HG03280 (cell line): ENCODE data around the gene HACD1.

Experiments used
- ATAC-seq: cut with Tn5 transposase; IDR thresholded peaks from one replicate; pipeline ENCODE4 v1.9.1; 2021; ENCODE audit warnings: mild to moderate bottlenecking, moderate library complexity; ENCODE audit not compliant: unreplicated experiment

Gene HACD1

DNA sequence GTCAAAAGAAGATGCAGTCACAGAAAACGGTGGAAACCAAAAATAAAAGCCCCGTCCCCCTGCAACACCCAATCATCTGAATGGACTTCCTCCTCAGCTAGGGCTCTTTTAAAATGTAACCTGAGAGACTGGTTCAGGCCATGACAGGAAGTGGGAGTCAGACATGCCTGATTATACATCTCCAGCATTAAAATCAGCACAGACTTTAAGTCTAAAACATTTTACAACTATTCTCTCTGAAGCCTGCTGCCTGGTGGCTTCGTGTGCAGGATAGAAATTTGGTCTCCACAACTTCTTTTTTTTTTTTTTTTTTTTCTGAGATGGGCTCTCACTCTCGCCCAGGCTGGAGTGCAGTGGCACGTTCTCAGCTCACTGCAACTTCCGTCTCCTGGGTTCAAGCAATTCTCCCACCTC lies 30.3 kb downstream of the HACD1 start:
- no peak for ATAC-seq

DNA sequence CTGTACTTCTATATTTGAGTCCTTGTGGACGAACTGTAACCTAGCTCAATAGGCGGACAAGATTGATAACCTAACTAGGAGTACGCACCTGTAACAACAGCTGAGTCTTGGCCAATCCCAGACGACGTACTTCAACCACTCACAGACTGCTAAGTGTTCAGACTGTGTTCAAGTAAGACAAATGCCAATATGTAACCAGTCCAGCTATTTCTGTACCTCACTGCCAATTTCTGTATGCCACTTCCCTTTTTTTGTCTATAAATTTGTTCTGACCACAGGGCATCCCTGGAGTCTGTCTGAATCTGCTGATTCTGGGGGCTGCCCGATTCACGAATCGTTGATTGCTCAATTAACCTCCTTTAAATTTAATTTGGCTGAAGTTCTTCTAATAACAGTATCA lies 32.2 kb downstream of the HACD1 start:
- peak; percentile 48 for ATAC-seq

GRCh38 chr10:17580885-17581284 lies 36.3 kb downstream of the HACD1 start:
- no peak for ATAC-seq

DNA sequence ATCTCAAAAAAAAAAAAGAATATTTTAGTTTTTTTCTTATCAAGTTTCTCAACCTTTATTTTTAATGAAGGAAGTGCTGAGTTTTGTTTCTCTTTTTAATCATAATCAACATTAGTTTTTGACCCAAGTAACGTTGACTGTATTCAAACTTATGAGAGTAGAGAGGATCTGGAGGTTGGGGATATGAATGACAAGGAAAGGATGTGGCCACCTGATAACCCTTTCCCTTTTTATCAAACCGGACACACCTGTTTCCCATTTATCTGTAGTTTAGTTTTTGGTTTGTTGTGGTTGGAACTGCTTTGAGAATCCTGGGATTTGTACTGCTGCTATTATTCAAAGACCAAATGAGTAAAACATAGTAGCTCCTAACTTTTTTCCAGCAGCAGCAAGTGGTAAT lies 38.6 kb downstream of the HACD1 start:
- no peak for ATAC-seq

DNA sequence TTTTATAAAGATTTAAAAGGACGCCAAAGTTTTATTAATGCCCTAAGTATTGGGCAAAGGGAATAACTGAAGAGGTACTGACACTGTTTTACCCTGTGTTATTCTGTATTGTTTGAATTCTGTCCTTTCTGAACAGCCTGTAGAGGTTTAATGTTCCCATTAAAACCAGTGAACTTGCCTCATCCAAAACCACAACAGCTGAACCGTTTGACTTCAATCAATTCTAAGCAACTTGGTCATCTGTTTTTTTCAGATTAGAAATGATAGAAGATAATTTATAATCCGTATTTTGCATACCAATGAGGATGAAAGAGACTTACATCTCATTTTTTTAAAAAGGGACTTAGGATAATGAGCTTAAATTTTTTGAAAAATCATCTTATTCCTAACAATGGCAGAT lies 40.4 kb downstream of the HACD1 start:
- ATAC-seq, result no peak

DNA sequence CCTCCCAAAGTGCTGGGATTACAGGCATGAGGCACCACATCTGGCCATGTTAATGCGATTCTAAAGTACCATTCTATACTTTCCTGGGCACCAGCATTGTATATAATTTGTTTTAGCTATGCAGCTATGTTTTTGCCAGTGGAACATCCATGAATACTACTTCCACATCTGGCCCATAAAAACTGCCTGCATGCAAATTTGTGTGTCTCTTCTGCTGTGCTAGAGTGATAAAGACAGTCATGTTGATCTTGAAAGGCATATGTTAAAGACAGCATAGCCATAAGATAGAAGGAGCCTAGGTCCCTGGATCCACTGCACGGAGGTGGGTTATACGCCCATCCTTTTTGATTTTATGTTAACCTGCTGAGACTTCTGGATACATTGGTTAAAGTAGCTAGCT lies 52.3 kb downstream of the HACD1 start:
- no peak for ATAC-seq

DNA sequence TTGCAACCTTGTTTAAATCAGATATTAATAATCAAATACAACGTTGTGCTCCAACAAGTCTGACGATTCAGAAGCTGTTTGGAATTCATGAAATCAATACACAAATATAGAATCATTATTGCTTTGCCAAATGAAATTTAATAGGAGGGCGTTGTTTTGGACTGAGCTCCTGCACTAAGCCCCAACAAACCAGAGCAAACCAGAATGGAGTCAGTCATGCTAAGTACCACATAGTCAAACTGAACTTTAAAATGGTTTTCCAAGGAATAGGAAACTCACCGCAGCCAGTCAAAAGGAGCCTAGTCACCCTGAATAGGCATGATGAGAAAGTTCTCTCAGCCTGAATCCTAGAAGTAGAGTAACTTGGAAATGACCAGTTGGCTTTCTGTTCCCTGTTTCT lies 53.7 kb downstream of the HACD1 start:
- no peak for ATAC-seq

DNA sequence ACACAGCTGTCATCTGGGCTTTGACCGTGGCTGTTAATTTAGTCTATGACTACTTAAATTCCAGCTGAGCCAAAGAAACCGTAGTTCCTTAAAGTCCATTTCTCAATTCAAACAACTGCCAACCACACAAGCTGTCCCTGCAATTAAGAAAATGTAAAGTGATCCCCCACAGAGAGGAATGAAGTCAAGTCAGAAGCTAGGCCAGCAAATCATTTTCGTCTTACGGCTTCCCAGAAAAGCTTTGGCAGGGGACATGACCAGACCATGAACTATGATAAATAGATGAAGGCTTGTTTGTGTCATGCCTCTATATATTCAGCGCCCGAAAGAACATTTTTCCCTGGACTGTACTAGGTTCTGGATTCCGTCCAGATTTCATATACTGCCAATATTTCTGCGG lies 54.6 kb downstream of the HACD1 start:
- ATAC-seq, result no peak

DNA sequence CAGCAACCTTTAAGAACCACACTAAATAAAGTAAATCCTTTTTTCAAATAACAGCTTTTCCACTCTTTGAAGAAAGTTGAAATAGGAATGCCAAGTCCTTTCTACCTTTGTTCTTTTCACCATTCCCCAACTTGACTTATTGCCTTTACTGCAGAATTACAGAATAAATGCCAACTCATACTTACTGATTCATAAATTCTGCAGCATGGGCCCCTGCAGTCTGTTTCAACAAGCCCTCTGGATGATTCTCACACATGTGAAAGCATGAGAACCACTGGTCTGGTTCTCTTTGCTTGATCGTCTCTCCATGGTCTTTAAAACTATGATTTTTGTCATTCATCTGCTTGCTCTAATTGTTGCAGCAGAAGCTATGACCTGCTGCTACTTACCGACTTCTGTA lies 56.1 kb downstream of the HACD1 start:
- ATAC-seq, result no peak

DNA sequence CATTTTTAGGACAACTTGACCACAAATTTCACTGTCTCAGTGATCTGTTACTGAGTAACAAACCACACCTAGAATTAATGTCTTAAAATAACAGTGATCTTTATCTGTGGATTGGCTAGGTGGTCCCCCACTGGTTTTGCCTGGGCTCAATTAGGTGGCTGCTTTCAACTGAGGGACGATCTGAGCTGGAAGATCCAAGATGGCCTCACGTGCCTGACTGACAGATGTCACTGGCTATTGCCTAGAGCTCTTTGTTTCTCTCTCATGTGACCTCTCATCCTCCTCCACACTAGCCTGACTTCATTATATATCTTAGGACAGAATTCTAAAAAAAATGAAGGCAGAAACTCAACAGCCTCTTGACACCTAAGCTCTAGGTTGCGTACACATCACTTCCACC lies 59.7 kb downstream of the HACD1 start:
- ATAC-seq, result no peak

DNA sequence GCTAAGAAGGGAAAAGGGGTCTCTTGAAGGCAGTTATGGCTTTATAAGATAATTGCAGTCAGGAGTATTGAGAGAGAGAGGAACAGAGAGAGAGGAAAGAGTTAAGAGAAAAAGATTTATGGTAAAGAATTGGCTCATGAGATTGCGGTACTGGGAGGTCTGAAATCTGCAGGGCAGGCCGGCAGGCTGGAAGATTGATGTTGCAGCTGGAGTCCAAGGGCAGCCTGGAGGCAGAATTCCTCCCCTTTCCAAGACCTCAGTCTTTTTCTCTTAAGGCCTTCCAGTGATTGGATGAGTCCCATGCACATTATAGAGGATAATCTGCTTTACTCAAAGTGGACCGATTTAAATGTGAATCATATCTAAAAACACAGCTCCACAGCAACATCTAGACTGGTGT lies 68.4 kb downstream of the HACD1 start:
- ATAC-seq, result no peak

- ATAC-seq, result no peak
Observed at GRCh38 chr10:17548162-17548561, 69.0 kb downstream of the HACD1 start.

DNA sequence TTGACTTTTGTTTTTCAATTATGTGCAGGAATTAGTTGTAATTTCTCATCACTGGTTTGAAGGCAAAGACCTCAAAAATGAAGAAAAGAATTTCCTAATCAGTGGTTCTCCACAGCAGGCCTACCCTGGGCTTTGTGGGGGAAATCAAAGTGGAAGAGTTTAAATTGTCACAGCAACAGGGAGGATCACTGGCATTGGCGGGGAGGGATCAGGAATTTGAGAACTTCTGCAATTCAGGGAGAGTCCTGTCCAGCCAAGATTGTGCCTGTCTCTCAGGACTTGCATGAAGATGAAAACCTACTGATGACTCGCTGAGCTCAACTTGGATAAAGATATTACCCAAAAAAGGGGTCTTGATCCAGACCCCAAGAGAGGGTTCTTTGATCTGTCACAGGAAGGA lies 70.1 kb downstream of the HACD1 start:
- no peak for ATAC-seq

DNA sequence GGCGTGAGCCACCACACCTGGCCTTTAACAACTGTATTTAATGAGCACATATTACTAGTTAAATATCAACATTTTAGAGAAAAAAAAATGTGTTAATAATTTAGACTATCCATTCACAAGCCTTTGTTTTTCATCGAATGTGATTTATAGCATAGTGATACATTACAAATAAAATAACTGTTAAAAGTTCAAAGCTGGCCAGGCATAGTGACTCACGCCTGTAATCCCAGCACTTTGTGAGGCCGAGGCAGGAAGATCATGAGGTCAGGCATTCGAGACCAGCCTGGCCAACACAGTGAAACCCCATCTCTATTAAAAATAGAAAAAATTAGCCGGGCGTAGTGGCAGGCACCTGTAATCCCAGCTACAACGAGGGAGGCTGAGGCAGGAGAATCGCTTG lies 72.7 kb downstream of the HACD1 start:
- ATAC-seq, result no peak
